Stimulated activated CD4-positive, alpha-beta T cell treated with anti-CD3 and anti-CD28 coated beads, Interleukin-12 subunit alpha, Interleukin-12 subunit beta, amount 100 ng/mL, for 4 hours (primary cell): ENCODE results near the gene UQCR10.
A peak's percentile ranks its signal among the peaks of the same experiment; 100 is the strongest.

Source experiments
- DNase-seq: peaks from one replicate; pipeline ENCODE4 v3.0.0-alpha.2; 2020

UQCR10 gene

GRCh38 chr22:29767171-29768051, at the start of gene UQCR10:
TSS of gene UQCR10 (plus strand) at chr22:29767369. CDS start at chr22:29767399, 30 bp downstream.
- DNase-seq, result peak; percentile 92

- no peak for DNase-seq
These were observed 49.4 kb upstream of the UQCR10 start for GRCh38 chr22:29717789-29718188.

GRCh38 chr22:29718949-29719898, 47.9 kb upstream of the UQCR10 start:
- DNase-seq, result no peak

GRCh38 chr22:29719899-29720645, 47.1 kb upstream of the UQCR10 start, which contains the start of gene CABP7:
TSS of gene CABP7 (plus strand) at chr22:29720003. CDS start at chr22:29720425, 422 bp downstream.
- DNase-seq, result no peak

GRCh38 chr22:29720811-29721323, 46.3 kb upstream of the UQCR10 start:
- no peak for DNase-seq

GRCh38 chr22:29722151-29722550, 45.0 kb upstream of the UQCR10 start:
- DNase-seq, result no peak

- DNase-seq, result no peak
These were observed 44.6 kb upstream of the UQCR10 start for GRCh38 chr22:29722587-29722986.

GRCh38 chr22:29723766-29724165, 43.4 kb upstream of the UQCR10 start:
- DNase-seq, result no peak

GRCh38 chr22:29724843-29725242, 42.3 kb upstream of the UQCR10 start:
- no peak for DNase-seq

- DNase-seq, result no peak
These were observed 41.1 kb upstream of the UQCR10 start for GRCh38 chr22:29726106-29726505.

- DNase-seq, result no peak
These were observed 40.5 kb upstream of the UQCR10 start for GRCh38 chr22:29726512-29727130.

- DNase-seq, result no peak
These were observed 40.0 kb upstream of the UQCR10 start for GRCh38 chr22:29727131-29727523.

- no peak for DNase-seq
These were observed 38.0 kb upstream of the UQCR10 start for GRCh38 chr22:29729161-29729560.

GRCh38 chr22:29731058-29731850, 35.9 kb upstream of the UQCR10 start:
- no peak for DNase-seq

GRCh38 chr22:29732883-29733282, 34.3 kb upstream of the UQCR10 start:
- DNase-seq, result no peak

- no peak for DNase-seq
These were observed 33.6 kb upstream of the UQCR10 start for GRCh38 chr22:29733362-29734201.

GRCh38 chr22:29734406-29734805, 32.8 kb upstream of the UQCR10 start:
- DNase-seq, result no peak

GRCh38 chr22:29734838-29735237, 32.3 kb upstream of the UQCR10 start:
- DNase-seq, result no peak

GRCh38 chr22:29735416-29735815, 31.8 kb upstream of the UQCR10 start:
- DNase-seq, result no peak
